ENCODE measurements around the gene SSR4.

- TF ChIP-seq CTCF (conservative IDR thresholded peaks at IDR 0.05; ENCODE audit: low read length) (no peak), EZH2phosphoT487 (IDR thresholded peaks at IDR 0.05; ENCODE audit: borderline replicate concordance) (no peak)
These were observed 24.3 kb downstream of the SSR4 start for GRCh38 chrX:153818571-153819383.

Measured in Loucy (cell line).